RWPE2 (cell line): Measurements from ENCODE around the gene LRRC47.
A peak's percentile ranks its signal among the peaks of the same experiment; 100 is the strongest.
"Not testable (repeated sequence)": the region's sequence is repeated elsewhere in the genome, so short reads cannot be mapped to it uniquely, and the experiment has no call there.

Experiments used
- ATAC-seq: fragments of 200-7000 bp; cut with Tn5 transposase; 3 replicates; pipeline ENCODE4 v1.9.1; 2021; ENCODE audit warnings: low read depth
- DNase-seq: peaks from one replicate; pipeline ENCODE4 v3.0.0-alpha.2; 2020; ENCODE audit warnings: low spot score
- H3K27ac ChIP-seq: fragments of 450-650 bp; 2 replicates; pipeline ENCODE4 v1.5.1; 2017; ENCODE audit warnings: mild to moderate bottlenecking; ENCODE audit not compliant: poor library complexity, severe bottlenecking
- H3K27me3 ChIP-seq: fragments of 250-450 bp; sonication (Bioruptor Pico); 2 replicates; pipeline ENCODE4 v1.5.1; 2021; ENCODE audit warnings: mild to moderate bottlenecking, moderate library complexity; ENCODE audit not compliant: insufficient read depth, poor library complexity, severe bottlenecking
- H3K36me3 ChIP-seq: fragments of 250-450 bp; sonication (Bioruptor Pico); 2 replicates; pipeline ENCODE4 v1.5.1; 2020; ENCODE audit warnings: low read depth, mild to moderate bottlenecking, moderate library complexity
- H3K4me1 ChIP-seq: fragments of 250-450 bp; sonication (Bioruptor Pico); 2 replicates; pipeline ENCODE4 v1.5.1; 2021; ENCODE audit warnings: mild to moderate bottlenecking, moderate library complexity; ENCODE audit not compliant: insufficient read depth, poor library complexity, severe bottlenecking
- H3K4me3 ChIP-seq: fragments of 250-450 bp; sonication (Bioruptor Pico); 2 replicates; pipeline ENCODE4 v1.5.1; 2021; ENCODE audit warnings: mild to moderate bottlenecking, moderate library complexity; ENCODE audit not compliant: severe bottlenecking
- H3K9me3 ChIP-seq: fragments of 250-450 bp; sonication (Bioruptor Pico); 2 replicates; pipeline ENCODE4 v1.5.1; 2021; ENCODE audit warnings: mild to moderate bottlenecking, moderate library complexity; ENCODE audit not compliant: severe bottlenecking
- TF ChIP-seq, protein P1 (sequence below): fragments of 450-650 bp; IDR thresholded peaks from one replicate; pipeline ENCODE4 v1.5.1; 2017; ENCODE audit warnings: mild to moderate bottlenecking, moderate library complexity; ENCODE audit not compliant: poor library complexity, severe bottlenecking

Gene LRRC47

DNA sequence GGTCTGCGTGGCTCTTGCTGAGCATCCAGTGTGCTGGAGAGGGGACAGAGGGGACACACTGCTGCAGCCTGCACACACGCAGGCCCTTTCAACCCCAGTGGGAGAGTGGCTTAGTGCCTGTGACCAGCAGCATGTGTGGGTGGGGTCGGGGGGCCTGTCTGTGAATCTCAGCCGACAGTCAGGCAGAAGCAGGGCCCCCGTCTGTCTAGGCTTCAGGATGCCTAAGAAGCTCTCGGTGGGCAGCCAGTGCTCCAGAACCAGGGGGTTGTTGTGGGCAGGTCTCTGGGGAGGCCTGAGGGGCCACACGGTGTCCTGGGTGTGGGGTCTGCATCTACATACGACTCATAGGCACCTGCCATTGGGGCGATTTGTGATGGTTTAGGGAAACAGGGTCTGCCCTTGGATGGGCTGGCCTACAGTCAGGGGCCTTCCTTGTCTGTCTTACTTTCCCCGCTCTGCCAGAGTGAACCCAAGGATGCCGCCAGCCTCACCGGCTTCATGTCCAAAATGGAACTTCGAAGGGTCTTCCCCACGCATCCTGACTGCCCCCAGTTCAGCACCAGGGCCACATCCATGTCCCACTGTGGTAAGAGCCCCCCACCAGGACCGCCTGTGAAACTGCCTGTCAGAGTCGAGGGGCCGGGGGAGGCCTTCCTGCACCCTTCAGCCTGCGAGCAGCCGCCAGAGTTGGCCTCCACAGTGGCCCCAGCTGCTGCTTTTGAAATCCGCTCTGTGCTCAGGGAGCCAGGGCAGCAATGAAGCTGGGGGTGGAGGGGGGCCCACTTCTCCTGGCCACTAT is 42.4 kb downstream of the LRRC47 start:
- H3K36me3 ChIP-seq = no peaks in the 10 kb centered on the region
- H3K4me1 ChIP-seq = no peaks in the 10 kb centered on the region
- H3K4me3 ChIP-seq = no peak overlapping the region
- TF ChIP-seq, protein P1, sequence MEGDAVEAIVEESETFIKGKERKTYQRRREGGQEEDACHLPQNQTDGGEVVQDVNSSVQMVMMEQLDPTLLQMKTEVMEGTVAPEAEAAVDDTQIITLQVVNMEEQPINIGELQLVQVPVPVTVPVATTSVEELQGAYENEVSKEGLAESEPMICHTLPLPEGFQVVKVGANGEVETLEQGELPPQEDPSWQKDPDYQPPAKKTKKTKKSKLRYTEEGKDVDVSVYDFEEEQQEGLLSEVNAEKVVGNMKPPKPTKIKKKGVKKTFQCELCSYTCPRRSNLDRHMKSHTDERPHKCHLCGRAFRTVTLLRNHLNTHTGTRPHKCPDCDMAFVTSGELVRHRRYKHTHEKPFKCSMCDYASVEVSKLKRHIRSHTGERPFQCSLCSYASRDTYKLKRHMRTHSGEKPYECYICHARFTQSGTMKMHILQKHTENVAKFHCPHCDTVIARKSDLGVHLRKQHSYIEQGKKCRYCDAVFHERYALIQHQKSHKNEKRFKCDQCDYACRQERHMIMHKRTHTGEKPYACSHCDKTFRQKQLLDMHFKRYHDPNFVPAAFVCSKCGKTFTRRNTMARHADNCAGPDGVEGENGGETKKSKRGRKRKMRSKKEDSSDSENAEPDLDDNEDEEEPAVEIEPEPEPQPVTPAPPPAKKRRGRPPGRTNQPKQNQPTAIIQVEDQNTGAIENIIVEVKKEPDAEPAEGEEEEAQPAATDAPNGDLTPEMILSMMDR = no peak
- H3K27me3 ChIP-seq = peaks cover 12% of the 10 kb centered on the region
- H3K9me3 ChIP-seq = no peaks in the 10 kb centered on the region
- ATAC-seq (no peak), DNase-seq (peak; percentile 55)
- no peak overlapping the region for H3K27ac ChIP-seq

DNA sequence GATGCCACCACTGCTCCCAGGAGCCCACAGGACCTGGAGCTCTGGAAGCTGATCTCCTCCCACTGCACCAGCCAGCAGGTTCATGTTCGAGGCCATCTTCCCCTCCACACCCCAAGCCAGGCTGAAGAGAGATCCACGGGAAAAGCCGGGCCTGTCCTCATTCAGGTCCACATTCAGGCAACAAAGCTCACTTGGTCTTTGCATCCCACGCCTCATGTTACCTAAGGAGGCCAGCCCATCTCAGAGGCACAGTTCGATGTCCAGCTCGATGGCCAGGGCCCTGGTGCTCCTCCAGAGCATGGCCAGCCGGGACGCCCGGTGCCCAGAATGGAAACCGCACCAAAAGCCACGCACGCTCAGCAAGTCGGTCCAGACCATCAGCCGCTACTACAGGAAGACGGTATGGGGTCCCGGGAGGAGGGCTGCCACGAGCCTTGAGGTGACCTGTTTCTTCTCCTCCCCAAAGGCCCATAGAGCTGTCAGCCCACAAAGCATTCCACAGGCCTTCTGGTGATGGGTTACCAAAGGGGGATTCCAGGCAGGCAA is 43.8 kb downstream of the LRRC47 start, which contains the start of gene CCDC27:
TSS of gene CCDC27 (plus strand) at position 51 of the 546 bp plus-strand sequence. CDS start at position 83, 32 bp downstream.
- H3K9me3 ChIP-seq = no peaks in the 10 kb centered on the region
- ATAC-seq = no peak
- DNase-seq = peak; percentile 48

DNA sequence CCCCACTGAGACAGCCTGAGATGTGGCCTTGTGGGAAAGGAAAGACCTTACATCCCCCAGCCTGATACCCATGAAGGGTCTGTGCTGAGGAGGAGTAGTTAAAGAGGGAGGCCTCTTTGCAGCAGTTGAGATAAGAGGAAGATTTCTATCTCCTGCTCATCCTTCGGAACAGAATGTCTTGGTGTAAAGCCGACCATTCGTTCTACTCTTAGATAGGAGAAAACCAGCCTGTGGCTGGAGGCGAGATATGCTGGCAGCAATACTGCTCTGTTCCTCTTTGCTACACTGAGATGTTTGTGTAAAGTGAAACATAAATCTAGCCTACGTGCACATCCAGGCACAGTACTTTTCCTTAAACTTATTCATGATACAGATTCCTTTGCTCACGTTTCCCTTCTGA is 45.6 kb downstream of the LRRC47 start:
- Histone ChIP-seq H3K36me3 (no peaks in the 10 kb centered on the region), H3K4me1 (no peaks in the 10 kb centered on the region), H3K4me3 (no peak overlapping the region), H3K27ac (no peak overlapping the region), H3K9me3 (no peaks in the 10 kb centered on the region), H3K27me3 (peaks cover 12% of the 10 kb centered on the region)
- ATAC-seq (no peak), DNase-seq (no peak)
- TF ChIP-seq, protein P1 = no peak

More for the DNA sequence above, 43.8 kb downstream of the LRRC47 start, which contains the start of gene CCDC27:
- H3K4me1 ChIP-seq = no peaks in the 10 kb centered on the region
- H3K27ac ChIP-seq = no peak within 1 kb of the TSS
- peaks cover 12% of the 10 kb centered on the region for H3K27me3 ChIP-seq
- TF ChIP-seq, protein P1 = no peak
- no peaks in the 10 kb centered on the region for H3K36me3 ChIP-seq
- no peak within 1 kb of the TSS for H3K4me3 ChIP-seq

DNA sequence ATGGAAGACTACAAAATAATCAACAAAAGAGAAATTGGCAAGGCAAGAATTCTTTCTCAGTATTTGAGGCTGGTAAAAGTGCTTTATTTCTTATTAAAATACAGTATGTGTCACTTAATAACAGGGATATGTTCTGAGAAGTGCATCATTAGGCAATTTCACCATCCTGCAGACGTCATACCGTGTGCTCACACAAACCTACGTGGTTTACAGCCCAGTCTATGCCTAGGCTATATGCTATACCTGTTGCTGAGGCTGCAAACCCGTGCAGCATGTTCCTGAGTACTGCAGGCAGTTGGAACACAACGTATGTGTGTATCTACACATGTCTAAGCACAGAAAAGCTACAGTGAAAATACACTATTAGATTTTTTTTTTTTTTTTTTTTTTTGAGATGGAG is 46.8 kb downstream of the LRRC47 start:
- no peak overlapping the region for H3K4me3 ChIP-seq
- H3K36me3 ChIP-seq = no peaks in the 10 kb centered on the region
- no peaks in the 10 kb centered on the region for H3K4me1 ChIP-seq
- no peaks in the 10 kb centered on the region for H3K9me3 ChIP-seq
- peaks cover 12% of the 10 kb centered on the region for H3K27me3 ChIP-seq
- TF ChIP-seq, protein P1 = no peak
- no peak for DNase-seq
- no peak for ATAC-seq
- H3K27ac ChIP-seq = no peak overlapping the region

DNA sequence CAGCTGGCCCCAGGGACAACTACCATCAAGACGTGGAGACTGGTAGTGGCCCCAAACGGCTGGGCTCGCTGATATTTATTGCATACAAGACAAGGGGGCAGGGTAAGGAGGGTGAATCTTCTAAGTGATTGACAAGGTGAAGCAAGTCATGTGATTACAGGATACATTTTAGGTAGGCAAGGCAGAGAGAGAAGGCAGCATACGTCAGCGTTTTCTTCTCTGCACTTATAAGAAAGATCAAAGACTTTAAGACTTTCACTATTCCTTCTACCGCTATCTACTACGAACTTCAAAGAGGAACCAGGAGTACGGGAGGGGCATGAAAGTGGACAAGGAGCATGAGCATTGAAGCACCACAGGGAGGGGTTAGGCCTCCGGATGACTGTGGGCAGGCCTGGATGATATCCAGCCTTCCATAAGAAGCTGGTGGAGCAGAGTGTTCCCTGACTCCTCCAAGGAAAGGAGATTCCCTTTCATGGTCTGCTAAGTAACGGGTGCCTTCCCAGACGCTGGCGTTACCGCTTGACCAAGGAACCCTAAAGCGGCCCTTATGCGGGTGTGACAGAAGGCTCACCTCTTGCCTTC is 47.9 kb downstream of the LRRC47 start:
- H3K27ac ChIP-seq, H3K4me3 ChIP-seq, DNase-seq, ATAC-seq, H3K4me1 ChIP-seq, H3K36me3 ChIP-seq, H3K9me3 ChIP-seq: not testable (repeated sequence)
- peaks cover 12% of the 10 kb centered on the region for H3K27me3 ChIP-seq
